NCI-H345 treated with DMSO at 0.1 percent for 48 hours (cell line): ENCODE results near the gene CHD1L.
"Not testable (repeated sequence)": the region's sequence is repeated elsewhere in the genome, so short reads cannot be mapped to it uniquely, and the experiment has no call there.

Source experiments
- DNase-seq: peaks from one replicate; lab custom pipeline; 2025; ENCODE audit not compliant: unreplicated experiment; lab: John Stamatoyannopoulos, UW

The CHD1L gene

GRCh38 chr1:147231032-147231431, 11.5 kb upstream of the CHD1L start:
- not testable (repeated sequence) for DNase-seq

- not testable (repeated sequence) for DNase-seq
Observed at GRCh38 chr1:147233903-147234302, 8.6 kb upstream of the CHD1L start.

- DNase-seq, result no peak
Observed at GRCh38 chr1:147235822-147236221, 6.7 kb upstream of the CHD1L start.

- no peak for DNase-seq
Observed at GRCh38 chr1:147236448-147236847, 6.0 kb upstream of the CHD1L start.

- DNase-seq, result no peak
Observed at GRCh38 chr1:147236959-147237791, 5.3 kb upstream of the CHD1L start.

GRCh38 chr1:147238053-147238902, 4.2 kb upstream of the CHD1L start:
- no peak for DNase-seq

GRCh38 chr1:147238925-147239820, 3.3 kb upstream of the CHD1L start:
- no peak for DNase-seq

- not testable (repeated sequence) for DNase-seq
Observed at GRCh38 chr1:147240131-147240721, 2.3 kb upstream of the CHD1L start.

- DNase-seq, result no peak
Observed at GRCh38 chr1:147241934-147242448, 493 bp upstream of the CHD1L start.

GRCh38 chr1:147243228-147243685, 773 bp downstream of the CHD1L start:
- peak; percentile 73 for DNase-seq

- DNase-seq, result peak; percentile 33
Observed at GRCh38 chr1:147243841-147244240, 1.4 kb downstream of the CHD1L start.

- DNase-seq, result no peak
Observed at GRCh38 chr1:147245129-147245528, 2.6 kb downstream of the CHD1L start.

GRCh38 chr1:147245586-147246021, 3.1 kb downstream of the CHD1L start:
- no peak for DNase-seq

GRCh38 chr1:147246044-147246690, 3.7 kb downstream of the CHD1L start:
- DNase-seq, result no peak

- no peak for DNase-seq
Observed at GRCh38 chr1:147246910-147247655, 4.6 kb downstream of the CHD1L start.

GRCh38 chr1:147247656-147248238, 5.3 kb downstream of the CHD1L start:
- DNase-seq, result no peak

GRCh38 chr1:147252540-147252939, 10.1 kb downstream of the CHD1L start:
- DNase-seq, result no peak

GRCh38 chr1:147260956-147261355, 18.5 kb downstream of the CHD1L start:
- no peak for DNase-seq
